Lower leg skin (tissue), 3 donors: ENCODE data around the gene IP6K3.

ENCODE experiments used
- CTCF ChIP-seq, 3 donors: fragments of 450-650 bp; IDR thresholded peaks; one replicate each; pipeline ENCODE4 v1.5.1; 2016; ENCODE audit warnings: antibody characterized with exemption in 3 of 3, mild to moderate bottlenecking in 3 of 3, moderate library complexity in 2 of 3
- POLR2A ChIP-seq, 2 donors: fragments of 450-650 bp; IDR thresholded peaks; one replicate each; pipeline ENCODE4 v1.6.1; 2016 to 2017; ENCODE audit warnings: antibody characterized with exemption in 2 of 2, mild to moderate bottlenecking in 1 of 2, moderate library complexity in 1 of 2

GRCh38 chr6:33718713-33719112 is 28.0 kb downstream of the IP6K3 start:
- TF ChIP-seq CTCF (IDR thresholded peaks at IDR 0.05) (no peak), POLR2A (IDR thresholded peaks at IDR 0.05) (no peak)
